Esophagus muscularis mucosa (tissue), 3 donors: ENCODE data around the gene KCNB1.

ENCODE experiments used
- POLR2A ChIP-seq: fragments of 450-650 bp; IDR thresholded peaks from one replicate; pipeline ENCODE4 v1.6.1; 2017; ENCODE audit warnings: antibody characterized with exemption, moderate library complexity, mild to moderate bottlenecking, low read depth
- TF ChIP-seq, protein P1 (sequence below), 3 experiments: fragments of 200-600 bp in 2 of 3; fragments of 450-650 bp in 1 of 3; sonication (generic) in 2 of 3; IDR thresholded peaks; one replicate each; pipeline ENCODE4 v1.5.1; 2017 to 2019; ENCODE audit warnings: antibody characterized with exemption in 3 of 3, mild to moderate bottlenecking in 2 of 3, moderate library complexity in 1 of 3

- TF ChIP-seq POLR2A: no peak
- TF ChIP-seq, protein P1, sequence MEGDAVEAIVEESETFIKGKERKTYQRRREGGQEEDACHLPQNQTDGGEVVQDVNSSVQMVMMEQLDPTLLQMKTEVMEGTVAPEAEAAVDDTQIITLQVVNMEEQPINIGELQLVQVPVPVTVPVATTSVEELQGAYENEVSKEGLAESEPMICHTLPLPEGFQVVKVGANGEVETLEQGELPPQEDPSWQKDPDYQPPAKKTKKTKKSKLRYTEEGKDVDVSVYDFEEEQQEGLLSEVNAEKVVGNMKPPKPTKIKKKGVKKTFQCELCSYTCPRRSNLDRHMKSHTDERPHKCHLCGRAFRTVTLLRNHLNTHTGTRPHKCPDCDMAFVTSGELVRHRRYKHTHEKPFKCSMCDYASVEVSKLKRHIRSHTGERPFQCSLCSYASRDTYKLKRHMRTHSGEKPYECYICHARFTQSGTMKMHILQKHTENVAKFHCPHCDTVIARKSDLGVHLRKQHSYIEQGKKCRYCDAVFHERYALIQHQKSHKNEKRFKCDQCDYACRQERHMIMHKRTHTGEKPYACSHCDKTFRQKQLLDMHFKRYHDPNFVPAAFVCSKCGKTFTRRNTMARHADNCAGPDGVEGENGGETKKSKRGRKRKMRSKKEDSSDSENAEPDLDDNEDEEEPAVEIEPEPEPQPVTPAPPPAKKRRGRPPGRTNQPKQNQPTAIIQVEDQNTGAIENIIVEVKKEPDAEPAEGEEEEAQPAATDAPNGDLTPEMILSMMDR (IDR thresholded peaks at IDR 0.05): no peak
Measured at GRCh38 chr20:49521356-49521755, 38.9 kb upstream of the KCNB1 start.
